RWPE1 (cell line): Measurements from ENCODE around the gene SETDB1.

Source experiments
- CTCF ChIA-PET: fragments of 350-600 bp; sonication (Branson Sonifier 250); formaldehyde crosslinking; extraction: SDS; loops from one replicate; lab custom pipeline; 2021; lab: Yijun Ruan, JAX
- POLR2A ChIA-PET: fragments of 400-600 bp; formaldehyde crosslinking; extraction: SDS; loops from one replicate; lab custom pipeline; 2020; ENCODE audit warnings: antibody characterized with exemption; ENCODE audit not compliant: low non-redundant PET; lab: Yijun Ruan, JAX
- DNase-seq: peaks from one replicate; pipeline ENCODE4 v3.0.0; 2012; ENCODE audit warnings: low spot score
- H3K27ac ChIP-seq: fragments of 450-650 bp; 2 replicates; pipeline ENCODE4 v1.5.1; 2017
- CTCF ChIP-seq: fragments of 450-650 bp; conservative IDR thresholded peaks from 2 replicates; pipeline ENCODE4 v1.5.1; 2017; ENCODE audit warnings: low read depth, mild to moderate bottlenecking

The SETDB1 gene

DNA sequence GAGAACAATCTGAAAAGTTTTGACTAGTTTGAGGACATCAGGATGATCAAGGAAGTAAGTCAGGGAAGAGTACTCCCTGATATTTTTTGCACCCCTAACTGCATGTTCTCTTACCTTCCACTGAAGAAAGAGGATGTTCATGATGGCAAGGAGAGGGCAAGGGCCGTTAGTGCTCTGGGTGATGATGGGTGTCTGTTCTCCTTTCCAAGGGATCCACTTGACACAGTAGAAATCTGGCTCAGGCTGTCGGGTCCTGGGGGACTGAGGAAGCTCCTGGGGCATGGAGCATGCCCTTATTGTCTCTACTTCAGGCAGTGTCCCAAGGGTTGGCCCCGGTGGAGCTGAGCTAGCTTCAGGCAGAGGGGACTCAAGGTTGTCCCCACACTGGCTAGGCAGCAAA lies 75.9 kb downstream of the SETDB1 start:
- DNase-seq, result no peak
- POLR2A ChIA-PET, result no interaction called here

DNA sequence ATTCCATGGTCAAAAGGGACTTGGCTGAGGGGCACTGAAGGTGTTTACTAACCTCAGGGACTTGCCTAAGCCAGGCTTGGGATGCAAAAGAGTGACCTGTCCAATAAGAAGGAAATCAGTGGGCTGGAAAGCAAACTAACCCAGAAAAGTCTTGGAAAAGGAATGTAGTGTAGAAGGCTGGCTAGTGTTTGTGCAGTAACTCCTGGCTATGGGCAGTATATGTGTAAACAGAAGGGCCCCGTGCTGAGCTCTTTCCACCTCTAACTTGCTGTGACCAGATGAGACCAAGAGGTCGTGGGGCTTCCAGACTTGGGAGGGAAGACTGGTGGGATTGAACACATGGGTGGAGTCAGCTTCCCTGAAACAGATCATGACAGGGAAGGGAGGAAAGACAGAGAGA lies 76.4 kb downstream of the SETDB1 start:
- H3K27ac ChIP-seq, result no peak overlapping the region
- DNase-seq, result no peak
- ChIA-PET POLR2A (no interaction called here), CTCF (interaction anchor here (0.8 kb wide), 1 partner anchor 517 kb away, joined by 3 read pairs; no protein-coding TSS in a partner anchor)
- TF ChIP-seq CTCF, result no peak

More for the DNA sequence above, 75.9 kb downstream of the SETDB1 start:
- CTCF ChIA-PET, result interaction anchor here (0.8 kb wide), 1 partner anchor 517 kb away, joined by 3 read pairs; no protein-coding TSS in a partner anchor
- no peak for TF ChIP-seq CTCF
- no peak overlapping the region for H3K27ac ChIP-seq

DNA sequence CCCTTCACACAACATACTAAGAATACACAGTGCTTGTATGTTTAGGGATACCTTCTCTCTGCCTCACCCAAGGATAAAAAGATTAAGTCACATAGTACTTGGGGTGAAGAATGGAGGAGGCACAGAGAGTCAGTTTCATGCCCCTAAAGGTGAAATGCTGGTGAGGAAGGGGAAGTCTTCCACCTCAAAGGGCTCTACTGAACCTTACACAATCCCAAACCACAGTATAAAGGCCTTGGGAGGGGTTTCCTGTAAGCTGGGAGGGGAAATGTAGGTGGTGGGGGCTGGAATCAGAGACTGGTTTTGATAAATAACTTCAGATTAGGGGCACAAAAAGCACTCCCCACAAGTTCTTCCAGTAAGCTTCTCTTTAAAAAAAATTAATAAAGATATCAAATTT lies 77.0 kb downstream of the SETDB1 start:
- no peak overlapping the region for H3K27ac ChIP-seq
- TF ChIP-seq CTCF, result no peak
- ChIA-PET CTCF (interaction anchor here (0.6 kb wide), 1 partner anchor 38 kb away, joined by 3 read pairs; no protein-coding TSS in a partner anchor), POLR2A (interaction anchor here (0.5 kb wide), 1 partner anchor 192 kb away, joined by 3 read pairs; no protein-coding TSS in a partner anchor)
- no peak for DNase-seq

- ChIA-PET CTCF (interaction anchor here (0.6 to 2.4 kb wide), 10 partner anchors 9 to 447 kb away, joined by 3 to 17 read pairs (median 3); partner anchors contain the start of genes ANXA9 and CDC42SE1), POLR2A (interaction anchor here (0.9 to 1.7 kb wide), 2 partner anchors 10 to 24 kb away, joined by 3 to 7 read pairs; partner anchors contain the start of gene ANXA9)
- TF ChIP-seq CTCF, result no peak
- peak; percentile 13 for DNase-seq
- peak overlapping the region; percentile 91 for H3K27ac ChIP-seq
Observed at GRCh38 chr1:151005729-151006319, 79.7 kb downstream of the SETDB1 start.

GRCh38 chr1:151006327-151007052 lies 80.3 kb downstream of the SETDB1 start, which contains the start of gene MINDY1:
Gene MINDY1, minus strand, starts transcription at chr1:151006902. Its CDS starts 4,285 bp downstream, at chr1:151002617.
- POLR2A ChIA-PET, result interaction anchor here (0.9 to 1.7 kb wide), 3 partner anchors 9 to 25 kb away, joined by 3 to 7 read pairs (median 3); partner anchors contain the start of gene ANXA9
- DNase-seq, result peak; percentile 84
- TF ChIP-seq CTCF, result peak; percentile 64
- CTCF ChIA-PET, result interaction anchor here (0.5 to 2.4 kb wide), 13 partner anchors 10 to 1015 kb away, joined by 3 to 17 read pairs (median 3); partner anchors contain the start of genes ANXA9, CDC42SE1 and PIP5K1A
- peak within 1 kb of the TSS; percentile 91 for H3K27ac ChIP-seq

DNA sequence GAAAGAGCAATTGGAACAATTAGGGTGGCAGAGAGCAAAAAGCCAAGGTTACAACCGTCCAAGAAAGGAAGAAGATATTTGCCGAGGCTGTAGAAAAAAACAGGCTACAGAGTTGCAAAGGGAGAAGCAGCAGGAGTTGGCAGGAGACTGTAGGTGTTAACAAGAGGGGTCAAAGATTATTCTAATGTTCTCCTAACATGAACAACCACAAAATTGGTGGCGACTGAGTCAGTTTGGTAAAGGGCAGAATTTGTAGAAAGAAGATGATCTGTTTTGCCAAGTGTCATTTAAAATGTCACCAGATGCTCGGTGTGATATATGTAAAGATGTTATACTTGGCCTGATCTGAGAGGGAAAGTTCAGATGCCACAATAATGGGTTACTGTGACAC lies 81.7 kb downstream of the SETDB1 start:
- H3K27ac ChIP-seq, result peak overlapping the region; percentile 91
- ChIA-PET CTCF (interaction anchor here (2.4 kb wide), 1 partner anchor 11 kb away, joined by 17 read pairs; no protein-coding TSS in a partner anchor), POLR2A (no interaction called here)
- no peak for DNase-seq
- no peak for TF ChIP-seq CTCF
